Brain pericyte (primary cell): ENCODE data around the gene CRACR2A.

Experiments used
- DNase-seq: peaks from one replicate; pipeline ENCODE4 v3.0.0-alpha.2; 2012; ENCODE audit warnings: low read depth, low spot score

CRACR2A gene

DNA sequence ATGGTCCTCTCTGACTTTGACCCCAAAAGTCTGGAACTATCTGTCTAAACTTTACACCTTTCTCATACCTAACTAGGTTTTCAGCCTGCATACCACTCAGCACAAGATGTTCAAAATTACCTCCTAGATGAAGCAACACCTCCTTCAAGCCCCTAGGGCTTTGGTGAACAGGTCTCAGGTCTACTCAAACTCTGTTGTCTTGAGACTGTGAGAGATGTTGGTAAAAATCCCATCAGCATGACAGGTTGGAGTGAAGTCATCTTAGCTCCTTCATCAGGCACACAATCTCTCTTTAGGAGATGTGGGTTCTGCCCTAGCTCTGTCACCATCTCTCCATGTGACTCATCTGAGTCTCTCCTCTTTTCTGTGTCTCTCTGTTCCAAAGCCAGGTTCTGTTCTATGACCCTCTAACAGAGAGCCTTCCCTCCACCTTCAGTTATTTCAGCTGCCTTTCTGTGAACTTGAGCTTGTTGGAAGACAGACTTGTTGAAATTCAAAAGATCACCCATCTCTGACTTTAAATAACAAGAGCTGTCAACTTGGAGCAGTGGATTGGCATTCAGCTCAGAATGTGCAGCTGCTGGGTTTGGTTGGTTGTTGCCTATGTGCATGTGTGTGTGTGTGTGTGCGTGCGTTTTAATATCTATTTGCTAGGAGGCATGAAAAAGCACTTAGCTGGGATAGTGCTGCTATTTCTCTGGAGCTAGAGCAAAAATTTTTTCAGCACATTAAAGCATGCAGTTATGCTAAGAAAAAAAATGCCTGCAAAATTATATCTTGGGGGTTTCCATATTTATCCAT lies 130.7 kb downstream of the CRACR2A start:
- DNase-seq = no peak

DNA sequence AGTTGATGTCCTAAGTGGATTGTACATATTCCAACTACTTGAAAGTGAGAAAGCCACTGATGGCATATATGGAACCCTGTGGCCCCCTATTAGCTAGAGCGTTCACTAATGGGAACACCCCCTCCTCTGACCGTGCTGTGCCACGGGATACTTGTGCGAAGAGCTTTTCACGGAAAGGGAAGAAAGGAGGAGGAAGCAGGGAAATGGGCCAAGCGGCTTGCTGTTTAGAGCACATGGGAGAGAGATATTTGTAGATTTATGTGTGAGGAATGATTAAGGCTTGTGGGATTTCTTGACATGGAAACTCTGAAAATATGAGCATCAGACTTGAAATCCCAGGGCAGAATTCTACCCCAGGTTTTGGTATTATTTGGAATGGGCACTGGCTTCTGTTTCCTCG lies 132.1 kb downstream of the CRACR2A start:
- DNase-seq = no peak

DNA sequence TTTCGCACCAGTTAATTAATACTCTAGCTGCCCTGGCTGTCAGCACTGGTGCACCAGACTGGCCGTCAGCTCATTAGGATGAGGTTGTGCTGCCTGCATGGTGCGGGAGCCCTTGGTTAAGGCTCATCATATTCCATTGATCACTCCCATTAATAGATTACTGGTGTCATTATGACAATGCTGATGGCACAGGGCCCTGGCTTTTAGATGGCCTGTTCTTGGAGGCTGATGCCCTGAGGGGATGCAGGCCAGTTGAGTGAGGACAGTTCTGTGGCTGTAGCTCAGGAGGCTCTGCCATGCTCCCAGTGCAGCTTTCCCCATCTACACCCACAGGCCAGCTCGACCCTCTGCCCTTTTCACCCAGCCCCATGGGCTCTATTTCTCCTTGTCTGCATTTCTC lies 135.3 kb downstream of the CRACR2A start:
- DNase-seq = no peak

DNA sequence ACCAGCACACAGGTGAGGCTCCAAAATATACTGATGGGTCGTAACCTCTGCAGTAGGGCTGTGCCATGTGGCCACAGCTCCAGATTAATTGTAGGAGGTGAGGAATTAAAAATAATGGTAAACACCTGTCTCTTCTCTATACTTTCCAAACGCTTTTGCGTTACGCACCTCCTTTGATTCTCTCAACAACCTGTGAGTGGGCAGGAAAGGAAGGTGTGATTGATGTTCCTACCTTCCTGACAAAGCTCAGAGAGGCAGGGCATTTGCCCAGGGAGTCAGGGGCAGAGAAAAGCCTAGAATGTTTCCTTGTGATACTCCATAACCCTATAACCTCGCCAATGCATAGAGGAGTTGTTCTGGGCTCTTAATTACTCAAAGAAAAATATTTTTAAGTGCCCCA lies 137.0 kb downstream of the CRACR2A start:
- DNase-seq = no peak

DNA sequence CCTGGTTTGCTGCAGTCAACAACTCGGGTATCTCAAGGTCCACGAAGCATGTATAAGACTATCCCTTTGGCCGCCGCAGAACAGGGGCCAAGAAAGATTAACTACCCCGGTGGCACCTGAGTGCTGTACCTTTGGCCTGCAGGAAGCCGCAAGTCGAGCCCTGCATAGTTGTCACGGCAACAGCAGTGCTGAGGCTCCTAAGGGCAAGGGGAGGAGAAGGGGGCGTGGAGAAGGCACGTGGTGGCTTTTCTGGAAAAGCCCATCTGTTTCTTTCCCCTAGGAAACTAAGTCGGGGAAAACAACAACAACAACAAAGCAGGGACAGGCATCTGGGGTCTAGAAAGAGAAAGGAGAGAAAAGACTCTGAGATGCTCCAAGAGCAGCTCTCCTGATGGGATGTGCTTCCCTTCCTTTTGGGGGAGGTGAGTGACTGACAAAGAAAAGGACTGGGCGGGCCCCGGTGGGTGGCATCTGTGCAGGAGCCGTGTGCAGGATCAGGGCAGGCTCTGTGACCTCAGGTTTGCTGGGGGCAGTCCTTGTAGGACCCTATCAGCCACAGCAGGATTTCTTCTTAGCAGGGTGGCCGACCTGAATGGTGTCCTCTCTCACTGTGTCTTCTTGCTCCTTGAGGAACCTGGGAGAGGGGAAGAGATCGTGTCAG lies 138.0 kb downstream of the CRACR2A start:
- no peak for DNase-seq

DNA sequence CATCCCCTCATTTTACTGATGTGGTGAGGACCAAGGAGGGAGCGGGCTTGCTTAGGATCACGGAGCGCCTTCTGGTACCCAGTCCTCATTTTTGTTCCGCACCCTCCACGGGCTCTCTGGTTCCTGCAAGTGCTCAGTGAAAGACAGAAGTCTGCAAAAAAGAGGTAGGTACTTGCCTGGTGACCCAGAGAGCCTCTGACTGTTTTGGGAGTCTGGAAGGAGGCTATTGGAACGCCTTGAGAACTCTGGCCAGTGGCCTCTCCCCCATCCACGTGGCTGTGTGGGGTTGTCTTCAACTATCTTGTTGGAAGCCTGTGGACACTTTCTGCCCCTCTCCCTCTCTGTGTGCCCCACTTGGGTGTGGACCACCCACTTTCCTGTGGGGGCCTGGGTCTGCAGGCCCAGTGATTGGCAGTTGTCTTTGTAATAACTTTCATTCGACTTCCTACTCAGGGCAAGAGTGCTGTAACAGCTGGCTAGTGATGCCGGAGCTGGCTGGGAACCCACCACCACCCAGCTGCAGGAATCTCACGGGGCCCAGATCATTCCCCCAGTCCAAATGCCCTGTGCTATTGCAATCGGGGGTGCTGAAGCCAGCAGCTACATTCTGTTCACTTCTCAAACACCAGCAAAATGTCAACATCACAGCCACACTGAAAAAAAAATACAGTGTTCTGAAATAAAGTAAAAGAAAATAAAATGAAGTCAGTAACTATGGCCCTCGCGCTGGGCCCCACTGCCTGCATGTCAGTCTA lies 139.1 kb downstream of the CRACR2A start:
- no peak for DNase-seq

DNA sequence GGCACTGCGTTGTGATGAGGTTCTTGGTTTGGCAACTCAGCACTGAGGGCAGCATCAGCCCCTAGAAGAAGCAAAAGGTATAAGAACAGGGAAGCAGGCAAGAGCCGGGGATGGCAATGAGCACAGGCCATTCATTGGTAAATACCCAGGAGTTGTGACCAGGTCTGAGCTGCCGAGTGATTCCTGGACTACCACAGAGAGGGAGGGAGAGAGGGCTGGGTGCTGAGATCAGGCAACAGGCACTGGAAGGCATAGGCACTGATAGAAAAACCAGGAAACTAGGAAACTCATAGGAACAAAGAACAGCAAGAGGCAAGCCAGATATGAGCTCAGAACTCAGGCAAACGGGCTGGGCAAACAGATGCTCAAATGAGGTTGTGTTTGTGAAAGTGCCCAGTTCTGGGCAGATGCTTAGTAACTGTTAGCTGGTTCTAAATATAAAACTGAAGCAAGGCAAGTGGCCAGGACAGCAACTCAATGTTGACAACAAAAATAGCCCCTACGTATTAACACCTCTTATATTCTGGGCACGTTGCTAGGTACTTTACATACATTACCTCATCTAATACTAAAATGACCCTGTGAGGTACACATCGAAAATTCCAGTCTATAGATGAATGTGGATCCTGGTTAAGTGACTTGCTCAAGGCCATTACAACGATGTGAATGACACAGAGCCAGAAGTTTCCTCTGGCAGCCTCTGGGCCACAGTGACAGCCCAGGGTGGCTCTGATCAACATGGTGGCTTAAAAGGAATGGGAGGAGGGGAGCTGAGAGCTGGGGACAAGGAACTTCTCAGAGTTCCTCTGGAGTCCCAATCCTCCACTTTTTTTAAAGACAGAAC lies 140.8 kb downstream of the CRACR2A start:
- DNase-seq = no peak

DNA sequence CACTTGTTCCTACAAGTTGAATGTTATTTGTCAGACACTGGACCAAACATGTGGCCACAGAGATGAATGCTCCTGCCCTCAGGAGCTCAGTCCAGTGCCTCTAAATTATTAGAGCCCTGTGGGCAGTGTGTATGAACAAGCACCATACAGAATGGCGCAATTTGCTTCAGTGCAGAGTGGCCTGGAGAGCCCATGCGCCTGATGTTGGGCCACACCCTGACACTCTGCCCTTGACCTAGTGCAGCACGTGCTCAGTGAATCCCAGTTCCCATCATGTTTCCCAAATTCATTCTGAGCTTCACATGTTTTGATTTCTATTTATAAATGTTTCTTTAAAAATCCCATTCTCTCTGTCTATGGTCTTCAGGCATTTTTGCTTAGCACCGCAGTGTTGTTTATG lies 145.1 kb downstream of the CRACR2A start:
- DNase-seq = no peak

DNA sequence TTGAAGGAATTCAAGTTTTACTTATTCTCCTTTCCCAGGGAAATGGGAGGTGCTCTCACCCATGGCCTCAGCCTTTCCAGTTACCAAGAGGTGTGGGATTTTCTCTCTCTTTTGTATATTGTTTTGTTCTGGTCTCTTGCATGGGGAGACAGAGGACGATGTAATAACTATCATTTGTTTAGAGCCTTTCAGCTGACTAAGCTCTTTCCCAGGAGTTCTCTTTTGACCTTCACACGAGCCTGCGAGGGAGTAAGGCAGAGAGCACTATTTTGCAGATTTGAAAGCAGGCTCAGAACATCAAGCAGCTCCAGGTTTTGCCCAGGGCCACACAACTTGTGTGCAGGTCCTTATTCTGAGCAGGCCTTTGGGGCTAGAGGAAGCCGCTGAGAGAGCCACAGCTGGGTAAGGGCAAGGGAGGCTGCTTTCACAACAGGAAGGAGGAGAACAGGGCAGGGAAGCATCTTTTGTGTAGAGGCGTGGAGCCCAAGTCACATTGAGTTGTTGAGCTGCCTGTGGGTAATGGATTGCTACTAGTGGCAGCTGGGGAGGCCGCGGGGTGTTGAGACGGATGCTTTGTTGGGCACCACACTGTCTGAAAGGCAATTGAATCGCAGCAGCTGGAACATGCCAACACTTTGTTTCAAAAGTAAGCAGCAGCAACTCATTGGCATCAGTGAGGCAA lies 145.7 kb downstream of the CRACR2A start:
- DNase-seq = no peak

DNA sequence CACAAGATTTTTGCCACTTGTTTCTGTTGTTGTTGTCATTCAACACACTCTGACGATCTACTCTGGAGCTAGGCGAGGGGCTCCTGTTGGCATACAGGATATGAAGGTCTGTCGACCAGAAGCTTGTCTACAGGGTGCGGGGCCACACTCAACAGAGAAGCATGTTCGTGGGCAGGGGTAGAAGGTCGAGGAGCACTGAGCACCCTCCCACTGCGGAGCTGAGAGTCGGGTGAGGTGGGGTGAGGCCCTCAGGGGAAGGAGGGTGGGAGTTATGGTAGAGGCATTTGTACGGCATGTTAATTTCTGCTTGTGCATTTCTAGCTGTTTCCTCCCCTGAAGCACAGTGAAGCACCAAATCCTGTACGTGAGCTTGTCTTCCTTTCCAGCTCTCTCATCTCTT lies 146.8 kb downstream of the CRACR2A start:
- no peak for DNase-seq

DNA sequence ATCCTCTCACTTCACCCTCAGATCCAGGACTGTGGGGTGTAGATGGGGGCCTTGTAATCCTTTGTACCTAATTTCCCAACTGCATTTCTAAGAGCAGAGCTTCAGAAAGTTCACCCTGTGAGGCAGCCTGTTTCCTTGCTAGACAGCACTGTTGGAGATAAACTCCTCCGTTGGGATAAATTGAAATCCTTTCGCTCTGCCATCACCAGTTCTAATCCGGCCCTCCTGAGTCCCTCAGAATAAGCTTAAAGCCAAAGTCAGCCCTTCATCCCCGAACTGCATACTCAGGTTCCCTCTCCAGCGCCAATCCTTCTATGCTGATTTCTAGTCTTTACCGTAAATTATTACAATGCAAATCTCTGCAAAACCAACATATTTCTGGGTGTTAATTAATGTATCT lies 147.2 kb downstream of the CRACR2A start:
- no peak for DNase-seq

DNA sequence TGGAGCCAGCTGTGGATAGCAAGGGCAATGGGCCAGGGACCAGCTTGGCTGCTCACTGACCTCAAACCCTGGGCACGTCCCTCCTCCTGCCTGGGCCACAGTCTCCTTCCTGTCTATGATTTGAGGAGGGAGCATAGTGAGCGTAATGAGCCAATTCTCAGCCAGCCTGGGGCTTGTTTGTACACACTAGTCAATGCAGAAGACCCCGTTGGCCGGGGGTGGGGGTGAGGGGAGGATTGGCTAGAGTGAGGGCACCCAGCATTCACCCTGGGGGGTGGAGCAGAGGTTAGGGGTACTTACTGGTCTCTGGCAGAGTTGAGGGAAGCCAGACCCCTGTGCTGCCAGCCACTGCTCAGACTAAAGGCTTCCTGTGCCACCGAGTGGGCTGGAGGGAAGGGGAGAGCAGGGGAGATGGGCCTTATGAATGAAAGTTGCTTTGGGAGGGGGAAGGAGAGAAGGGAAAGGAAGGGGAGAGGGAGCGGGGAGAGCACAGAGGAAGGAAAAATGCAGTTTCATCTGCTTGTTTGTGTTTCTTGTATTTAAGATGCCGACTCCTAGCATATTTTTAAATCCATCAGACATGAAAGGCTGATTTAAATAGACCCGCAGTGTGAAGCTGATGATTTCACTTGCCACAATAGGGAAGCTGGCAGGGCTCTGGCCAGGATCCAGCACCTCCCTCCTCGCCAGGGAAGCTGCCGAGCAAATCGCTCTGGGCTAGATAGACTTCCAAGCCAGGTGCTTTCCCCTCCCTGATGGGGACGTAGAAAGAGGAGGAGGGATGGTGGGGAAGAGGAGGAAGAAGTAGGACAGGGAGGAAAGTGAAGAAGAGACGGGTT lies 147.9 kb downstream of the CRACR2A start:
- DNase-seq = no peak

DNA sequence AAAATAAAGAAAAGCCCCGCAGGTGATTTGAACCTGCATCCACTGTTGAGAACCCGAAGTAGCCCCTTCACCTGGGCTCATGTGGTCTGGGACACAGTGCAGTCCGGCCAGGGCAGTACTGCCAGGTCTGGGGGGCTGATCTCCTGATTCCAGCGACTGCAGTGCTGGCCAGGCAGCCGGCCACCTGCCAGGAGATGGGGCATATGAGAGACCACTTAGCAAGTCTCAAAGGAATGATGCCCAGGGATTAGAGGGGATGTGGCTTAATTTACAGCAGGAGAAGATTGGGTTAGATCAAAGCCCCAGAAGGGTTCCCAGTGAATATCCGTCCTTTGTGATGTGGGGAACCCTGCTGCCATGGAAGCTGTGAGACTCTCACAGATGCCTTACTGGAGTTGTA lies 148.6 kb downstream of the CRACR2A start:
- DNase-seq = no peak

DNA sequence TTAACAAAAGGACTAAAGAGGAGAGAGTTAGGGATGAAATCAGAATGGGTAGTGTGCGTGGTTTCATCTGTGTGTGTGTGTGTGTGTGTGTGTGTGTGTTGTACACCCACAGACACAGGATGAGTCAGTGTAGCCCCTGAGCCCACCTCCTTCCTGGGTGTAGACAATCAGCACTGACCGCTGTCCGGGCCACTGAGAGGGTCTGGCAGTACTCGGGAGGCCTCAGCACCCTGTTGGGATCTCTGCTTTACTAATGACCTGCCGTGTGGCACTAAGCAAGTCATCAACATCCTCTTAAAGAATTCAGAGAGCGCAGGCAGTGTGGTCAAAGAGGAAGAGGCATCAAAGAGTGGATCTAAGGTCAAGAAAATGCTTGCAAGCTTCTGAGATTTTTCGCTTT lies 149.3 kb downstream of the CRACR2A start:
- DNase-seq = no peak

DNA sequence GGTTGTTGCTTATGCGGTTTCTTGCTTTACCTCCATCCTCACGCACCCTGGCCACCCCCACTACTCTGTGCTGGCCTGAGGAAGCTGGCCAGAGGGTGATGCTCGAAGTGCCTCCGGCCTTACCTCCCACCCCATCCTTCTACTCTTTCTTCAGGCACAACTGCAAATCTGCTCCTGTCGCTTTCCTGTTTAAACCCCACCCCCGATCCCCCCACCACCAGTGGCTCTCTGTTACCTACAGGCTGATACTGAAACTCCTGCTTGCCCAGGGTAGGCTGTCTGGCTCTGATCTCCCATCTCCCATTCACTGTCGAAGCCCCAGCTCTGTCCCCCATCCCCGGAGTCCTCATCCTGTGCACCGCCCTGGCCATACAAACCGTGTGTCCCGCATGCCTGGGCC lies 150.4 kb downstream of the CRACR2A start:
- DNase-seq = no peak

DNA sequence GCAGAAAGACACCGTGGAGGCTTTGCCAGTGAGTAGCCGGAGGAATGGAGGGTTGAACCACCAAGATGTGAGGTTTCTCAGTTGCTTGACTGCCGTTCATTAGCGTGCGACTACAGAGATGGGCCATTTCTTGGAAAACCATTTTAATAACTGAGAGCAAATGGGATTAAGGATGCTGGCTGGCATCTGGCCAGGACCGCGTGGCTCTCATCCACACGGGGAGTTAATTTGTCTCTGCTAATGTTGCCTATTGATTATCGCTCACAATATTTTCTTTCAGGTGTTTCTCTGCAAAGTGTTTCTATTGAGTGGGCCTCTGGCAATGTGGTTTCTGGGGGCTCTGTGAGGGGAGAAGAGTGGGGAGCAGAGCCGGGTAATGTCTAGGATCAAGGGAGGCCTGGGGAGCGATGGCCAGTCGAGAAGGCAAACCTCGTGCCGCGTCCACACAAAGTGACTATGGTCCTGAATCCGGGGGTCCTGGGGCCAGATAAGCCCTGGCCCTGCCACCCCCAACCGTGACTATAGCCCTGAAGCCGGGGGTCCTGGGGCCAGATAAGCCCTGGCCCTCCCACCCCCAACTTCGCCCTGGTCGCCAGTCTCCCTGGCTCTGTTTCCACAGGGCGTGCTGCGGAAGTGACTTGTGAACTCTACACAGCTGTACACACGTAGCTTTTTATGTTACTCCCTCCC lies 151.3 kb downstream of the CRACR2A start:
- no peak for DNase-seq

DNA sequence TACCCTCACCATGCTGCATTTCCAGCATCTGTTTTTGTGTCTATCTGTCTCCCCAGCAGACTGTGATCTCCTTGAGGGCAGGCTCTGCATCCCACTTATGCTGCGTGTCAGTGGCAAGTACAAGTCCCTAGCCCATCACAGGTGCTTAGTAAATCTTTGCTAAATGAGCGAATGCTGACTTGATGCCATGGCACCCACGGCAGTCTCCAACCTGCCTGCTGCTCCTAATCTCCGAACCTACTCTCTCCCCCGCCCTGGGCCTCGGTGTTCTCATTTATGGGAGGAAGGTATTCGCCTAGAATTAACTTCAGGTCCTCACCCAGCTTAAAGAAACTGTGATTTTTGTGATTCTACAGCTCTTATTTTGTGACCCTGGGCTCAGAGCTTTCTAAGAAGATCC lies 152.0 kb downstream of the CRACR2A start:
- DNase-seq = no peak

DNA sequence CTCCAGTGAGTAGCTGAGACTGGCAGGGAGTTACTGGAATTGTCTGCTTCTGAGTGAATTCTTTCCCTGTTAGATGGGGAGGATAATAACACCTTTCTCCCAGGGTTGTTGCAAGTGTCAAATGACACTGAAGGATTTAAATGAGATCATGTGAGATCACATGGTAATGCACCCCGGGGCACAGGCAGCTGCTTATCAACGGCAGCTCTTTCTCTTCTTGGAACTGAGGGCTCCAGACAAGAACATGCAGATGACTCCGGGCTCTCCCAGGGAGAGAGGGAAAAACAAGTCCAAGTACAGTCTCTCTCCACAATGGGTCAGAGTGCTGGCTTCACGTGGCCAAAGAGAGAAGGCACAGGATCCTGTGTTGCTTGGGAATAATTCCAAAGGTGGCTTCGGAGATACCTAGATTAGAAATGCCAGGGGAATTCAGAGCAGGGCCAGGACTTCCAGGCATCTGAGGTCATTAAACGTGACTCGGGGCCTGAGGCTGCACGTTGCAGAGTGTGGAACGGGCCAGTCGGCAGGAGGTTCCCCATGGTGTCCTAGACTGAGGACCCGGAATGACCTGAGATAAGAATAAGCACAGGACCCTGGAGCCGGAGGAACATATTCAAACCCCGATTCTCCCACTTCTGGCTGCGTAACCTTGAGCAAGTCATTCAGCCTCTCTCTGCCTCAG lies 152.7 kb downstream of the CRACR2A start:
- DNase-seq = no peak
